Osteocyte (in vitro differentiated cells): ENCODE measurements around the gene RNF166. TPM values are rescaled to one million over a fixed set of nuclear protein-coding genes. Genes with fewer than 3 reads are reported as not detected.

ENCODE experiments used
- DNase-seq: peaks from one replicate; pipeline ENCODE4 v3.0.0; 2021; ENCODE audit warnings: mixed read lengths; ENCODE audit not compliant: unreplicated experiment; ENCODE audit errors: extremely low spot score
- H3K27ac Mint-ChIP-seq: one replicate; pipeline ENCODE4 v1.8.0; 2021; ENCODE audit warnings: mild to moderate bottlenecking, mixed read lengths; ENCODE audit not compliant: unreplicated experiment
- H3K27me3 Mint-ChIP-seq: one replicate; pipeline ENCODE4 v1.8.0; 2021; ENCODE audit warnings: mixed read lengths; ENCODE audit not compliant: unreplicated experiment
- H3K36me3 Mint-ChIP-seq: one replicate; pipeline ENCODE4 v1.8.0; 2021; ENCODE audit warnings: mixed read lengths; ENCODE audit not compliant: unreplicated experiment
- H3K4me1 Mint-ChIP-seq: one replicate; pipeline ENCODE4 v1.8.0; 2021; ENCODE audit warnings: mixed read lengths; ENCODE audit not compliant: unreplicated experiment
- H3K4me3 Mint-ChIP-seq: one replicate; pipeline ENCODE4 v1.8.0; 2021; ENCODE audit warnings: mild to moderate bottlenecking, moderate library complexity, mixed read lengths; ENCODE audit not compliant: unreplicated experiment
- H3K9me3 Mint-ChIP-seq: one replicate; pipeline ENCODE4 v1.8.0; 2021; ENCODE audit warnings: mixed read lengths; ENCODE audit not compliant: unreplicated experiment
- CTCF ChIP-seq: fragments of 200-600 bp; sonication (generic); IDR thresholded peaks from 2 replicates; pipeline ENCODE4 v1.5.0; 2021; ENCODE audit warnings: antibody characterized with exemption, mild to moderate bottlenecking, moderate library complexity
- total RNA-seq: library from RNA; stranded (reverse); gene quantifications from 2 replicates; pipeline ENCODE4 v1.2.1, GENCODE V29; 2021

RNF166 gene
- total RNA-seq, 1 donor from 2014 or later = 17.2 TPM

- Mint-ChIP-seq H3K4me3 (no peak overlapping the region), H3K36me3 (peaks cover 5% of the 10 kb centered on the region), H3K27ac (no peak overlapping the region), H3K27me3 (no peaks in the 10 kb centered on the region), H3K9me3 (no peaks in the 10 kb centered on the region), H3K4me1 (peaks cover 2% of the 10 kb centered on the region)
- no peak for TF ChIP-seq CTCF
- no peak for DNase-seq
These were observed 6.3 kb upstream of the RNF166 start for GRCh38 chr16:88712362-88712979.

GRCh38 chr16:88711750-88712340 lies 5.6 kb upstream of the RNF166 start:
- Mint-ChIP-seq H3K27ac (no peak overlapping the region), H3K36me3 (peaks cover 1% of the 10 kb centered on the region), H3K4me3 (no peak overlapping the region), H3K9me3 (no peaks in the 10 kb centered on the region), H3K4me1 (peaks cover 8% of the 10 kb centered on the region), H3K27me3 (no peaks in the 10 kb centered on the region)
- TF ChIP-seq CTCF = no peak
- no peak for DNase-seq

GRCh38 chr16:88710556-88710955 lies 4.3 kb upstream of the RNF166 start:
- no peak for DNase-seq
- Mint-ChIP-seq H3K4me3 (no peak overlapping the region), H3K27ac (no peak overlapping the region), H3K36me3 (peaks cover 1% of the 10 kb centered on the region), H3K9me3 (no peaks in the 10 kb centered on the region), H3K4me1 (peaks cover 9% of the 10 kb centered on the region), H3K27me3 (no peaks in the 10 kb centered on the region)
- no peak for TF ChIP-seq CTCF

GRCh38 chr16:88706965-88707826 lies 988 bp upstream of the RNF166 start:
- peaks cover 26% of the 10 kb centered on the region for H3K4me1 Mint-ChIP-seq
- peak overlapping the region; percentile 74 for H3K4me3 Mint-ChIP-seq
- DNase-seq = no peak
- no peaks in the 10 kb centered on the region for H3K27me3 Mint-ChIP-seq
- peak overlapping the region; percentile 25 for H3K27ac Mint-ChIP-seq
- no peak for TF ChIP-seq CTCF
- H3K36me3 Mint-ChIP-seq = no peaks in the 10 kb centered on the region
- H3K9me3 Mint-ChIP-seq = no peaks in the 10 kb centered on the region

GRCh38 chr16:88705801-88706228 lies 393 bp downstream of the RNF166 start:
- Mint-ChIP-seq H3K9me3 (no peaks in the 10 kb centered on the region), H3K36me3 (no peaks in the 10 kb centered on the region), H3K4me3 (peak overlapping the region; percentile 81), H3K27me3 (no peaks in the 10 kb centered on the region), H3K27ac (no peak overlapping the region), H3K4me1 (peaks cover 29% of the 10 kb centered on the region)
- TF ChIP-seq CTCF = no peak
- no peak for DNase-seq
